Right lobe of liver (tissue), 4 donors: ENCODE data around the gene ARHGAP42.

Source experiments
- CTCF ChIP-seq, 4 donors: fragments of 200-600 bp in 3 of 4; fragments of 450-650 bp in 1 of 4; IDR thresholded peaks; one replicate each; pipeline versions ENCODE4 v1.5.1 to v1.8.0; 2016 to 2022; ENCODE audit warnings: antibody characterized with exemption in 4 of 4, mild to moderate bottlenecking in 2 of 4
- POLR2A ChIP-seq: fragments of 450-650 bp; IDR thresholded peaks from one replicate; pipeline ENCODE4 v1.6.1; 2017; ENCODE audit warnings: antibody characterized with exemption, mild to moderate bottlenecking
- donor health status: DM: no; HTN: no; CAD: no.
- donor health status: DM: no; HTN: no; CAD: no.
- donor health status: DM: no; HTN: yes; CAD: no.

GRCh38 chr11:100716838-100717237, 29.8 kb downstream of the ARHGAP42 start:
- TF ChIP-seq CTCF (IDR thresholded peaks at IDR 0.05): no peak
- TF ChIP-seq POLR2A: no peak
